SHP77 treated with DMSO at 0.1 percent for 48 hours (cell line): ENCODE data around the gene GABARAP.
"Not testable (repeated sequence)": the region's sequence is repeated elsewhere in the genome, so short reads cannot be mapped to it uniquely, and the experiment has no call there.

Source experiments
- DNase-seq: peaks from one replicate; lab custom pipeline; 2025; lab: John Stamatoyannopoulos, UW

The GABARAP gene

DNA sequence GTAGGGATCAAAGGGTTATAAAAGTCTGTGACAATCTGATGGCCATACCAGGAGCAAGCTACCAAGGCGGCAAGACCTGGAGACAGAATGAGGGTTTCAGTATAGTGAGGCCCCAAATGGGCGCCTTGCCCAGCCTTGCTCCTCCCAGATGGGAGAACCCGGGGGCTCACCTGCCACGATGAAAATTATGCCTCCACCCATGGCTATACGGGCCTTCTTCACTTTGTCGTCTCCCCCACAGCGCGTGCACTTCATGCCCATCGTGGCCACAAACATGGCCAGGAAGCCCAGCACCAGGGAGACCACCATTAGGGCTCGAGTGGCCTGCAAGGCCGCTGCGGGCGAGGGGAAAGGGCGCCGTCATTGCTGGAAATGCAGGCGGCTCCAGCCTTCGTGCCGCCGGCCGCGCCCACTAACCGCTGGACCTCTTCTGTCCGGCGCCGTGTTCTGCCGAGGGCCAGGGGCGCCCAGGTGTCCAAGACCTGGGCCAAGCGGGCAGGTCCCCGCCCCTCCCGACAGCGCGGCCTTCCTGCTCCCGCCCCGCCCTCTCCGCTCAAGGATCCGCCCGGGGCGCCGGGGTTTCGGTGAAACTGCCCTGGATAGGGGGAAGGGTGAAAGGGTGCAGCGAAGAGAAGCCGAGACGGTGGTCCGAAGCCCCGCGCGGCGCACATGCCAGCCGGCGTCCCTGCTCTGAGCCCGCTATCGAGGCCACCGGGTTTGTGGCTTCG is 18.6 kb upstream of the GABARAP start:
- DNase-seq = no peak

DNA sequence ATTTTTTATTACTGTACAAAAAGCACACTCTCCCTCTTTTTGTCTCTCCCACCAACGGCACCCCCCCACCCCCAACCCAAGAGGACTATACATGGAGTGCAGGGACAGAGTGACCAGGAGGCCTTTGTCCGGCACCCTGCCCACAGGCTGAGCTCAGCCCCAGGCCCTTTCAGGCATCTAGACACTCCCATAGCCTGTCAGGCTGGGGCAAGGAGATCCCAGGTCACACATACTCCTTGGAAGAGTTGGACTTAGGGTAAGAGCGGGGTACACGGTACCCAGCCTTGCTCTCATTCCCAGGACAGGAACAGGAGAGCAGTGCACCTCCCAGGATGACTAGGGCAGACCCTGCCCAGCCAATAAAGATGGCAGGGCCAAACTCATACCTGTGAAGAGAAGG is 17.9 kb upstream of the GABARAP start:
- no peak for DNase-seq

DNA sequence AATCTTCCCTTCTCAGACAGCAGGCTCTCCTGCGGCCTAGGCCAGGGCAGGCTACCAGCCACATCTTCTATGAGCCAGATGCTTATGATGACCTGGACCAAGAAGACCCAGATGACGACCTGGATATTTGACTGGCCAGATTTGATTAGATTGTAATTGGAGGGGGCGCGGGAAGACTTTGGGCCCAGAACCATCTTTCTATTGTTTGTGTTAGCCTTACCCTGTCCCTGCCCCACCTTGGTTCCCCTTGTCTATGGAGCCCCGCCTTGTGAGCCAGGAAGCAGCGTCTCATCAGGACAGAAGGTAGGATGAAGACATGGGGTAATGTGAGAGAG is 17.3 kb upstream of the GABARAP start:
- DNase-seq = no peak

DNA sequence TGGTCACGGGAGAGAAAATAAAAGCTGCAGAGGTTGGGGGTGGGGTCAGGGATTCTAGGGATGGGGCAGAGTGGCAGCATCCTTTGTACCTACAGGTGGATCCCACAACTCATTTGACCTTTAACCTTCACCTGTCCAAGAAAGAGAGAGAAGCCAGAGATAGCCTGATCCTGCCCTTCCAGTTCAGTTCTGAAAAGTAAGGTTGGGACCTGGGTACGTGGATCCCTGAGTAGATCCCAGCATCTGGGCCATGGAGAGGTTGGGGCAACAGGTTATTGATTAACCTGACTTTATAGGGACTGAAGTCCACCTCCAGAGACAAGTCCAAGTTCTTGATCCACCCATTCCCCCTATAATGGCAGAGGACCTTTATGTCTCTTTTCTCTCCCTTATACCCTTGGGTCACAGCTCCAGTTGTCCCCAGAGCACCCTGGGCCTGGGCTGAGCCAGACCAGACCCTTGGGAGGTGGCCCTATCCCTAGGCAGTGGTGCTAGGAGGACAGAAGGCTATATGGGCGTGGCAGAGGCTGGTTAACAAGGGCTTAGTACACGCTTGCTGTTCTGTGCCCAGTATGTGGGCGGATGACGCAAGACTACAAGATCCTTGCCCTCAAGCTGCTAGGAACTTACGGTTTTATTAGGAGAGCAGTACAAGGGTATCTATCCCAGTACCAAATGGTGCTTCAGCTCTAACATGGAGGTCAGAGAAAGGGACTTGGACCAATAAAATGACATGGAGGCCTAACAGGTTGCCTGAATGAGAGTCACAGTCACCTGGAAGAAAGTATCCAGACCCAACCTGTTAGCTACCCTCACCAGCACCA is 16.7 kb upstream of the GABARAP start:
- no peak for DNase-seq

DNA sequence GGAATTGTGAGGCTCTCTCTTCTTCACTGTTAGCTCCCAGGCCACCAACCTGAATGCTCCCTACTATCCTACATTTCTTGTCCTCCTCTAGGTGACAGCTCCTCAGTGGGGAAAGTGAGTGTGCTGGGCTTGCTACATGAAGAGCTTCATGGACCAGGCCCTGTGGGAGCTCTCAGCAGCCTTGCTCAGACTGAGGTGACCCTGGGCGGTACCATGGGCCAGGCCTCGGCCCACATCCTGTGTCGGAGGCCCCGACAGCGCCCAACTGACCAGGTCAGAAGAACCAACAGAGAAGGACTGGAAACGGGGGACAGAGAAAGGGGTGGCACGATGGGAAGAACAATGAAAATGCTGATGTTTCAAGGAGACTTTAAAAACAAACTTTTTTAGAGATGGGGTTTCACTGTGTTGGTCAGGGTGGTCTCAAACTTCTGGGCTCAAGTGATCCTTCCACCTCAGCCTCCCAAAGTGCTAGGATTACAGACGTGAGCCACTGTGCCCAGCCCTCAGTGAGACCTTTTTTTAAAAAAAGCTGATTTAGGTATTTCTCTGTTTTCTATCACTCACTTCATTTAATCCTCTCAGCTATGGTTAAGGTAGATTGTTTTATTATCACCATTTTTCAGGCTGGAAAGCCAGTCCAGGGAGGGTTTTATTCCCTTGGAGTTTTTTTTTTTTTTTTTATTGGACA is 14.7 kb upstream of the GABARAP start:
- DNase-seq = no peak

DNA sequence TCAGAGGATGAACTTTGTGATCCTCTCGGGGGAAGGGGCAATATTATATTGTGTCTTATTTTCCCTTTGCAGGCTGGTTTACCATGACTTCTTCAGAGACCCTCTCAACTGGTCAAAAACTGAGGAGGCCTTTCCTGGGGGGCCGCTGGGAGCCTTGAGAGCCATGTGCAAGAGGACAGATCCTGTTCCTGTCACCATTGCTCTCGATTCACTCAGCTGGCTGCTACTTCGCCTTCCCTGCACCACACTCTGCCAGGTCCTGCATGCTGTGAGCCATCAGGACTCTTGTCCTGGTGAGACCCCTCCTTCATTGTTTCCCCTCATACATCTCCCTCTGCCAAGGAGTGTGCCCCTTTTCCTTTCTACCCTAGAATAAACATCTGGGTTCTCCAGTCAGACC is 12.3 kb upstream of the GABARAP start:
- DNase-seq = no peak

DNA sequence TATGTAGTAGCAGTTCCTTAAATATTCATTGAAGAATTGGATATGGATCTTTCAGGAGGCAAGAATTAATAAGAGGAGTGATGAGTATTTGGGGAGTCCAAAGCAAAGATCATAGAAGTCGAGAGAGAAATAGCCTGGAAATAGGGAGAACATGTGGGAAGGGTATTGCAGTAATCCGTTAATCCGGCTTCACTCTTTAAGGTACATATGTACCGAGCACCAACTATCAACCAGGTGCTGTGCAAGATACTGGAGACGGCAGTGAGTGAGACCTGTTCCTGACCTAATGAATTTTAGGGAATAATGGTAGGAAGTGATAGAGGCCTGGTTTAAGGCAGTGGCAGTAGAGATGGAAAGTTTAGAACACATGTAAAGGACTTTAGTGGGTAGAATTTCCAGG is 10.8 kb upstream of the GABARAP start:
- no peak for DNase-seq

DNA sequence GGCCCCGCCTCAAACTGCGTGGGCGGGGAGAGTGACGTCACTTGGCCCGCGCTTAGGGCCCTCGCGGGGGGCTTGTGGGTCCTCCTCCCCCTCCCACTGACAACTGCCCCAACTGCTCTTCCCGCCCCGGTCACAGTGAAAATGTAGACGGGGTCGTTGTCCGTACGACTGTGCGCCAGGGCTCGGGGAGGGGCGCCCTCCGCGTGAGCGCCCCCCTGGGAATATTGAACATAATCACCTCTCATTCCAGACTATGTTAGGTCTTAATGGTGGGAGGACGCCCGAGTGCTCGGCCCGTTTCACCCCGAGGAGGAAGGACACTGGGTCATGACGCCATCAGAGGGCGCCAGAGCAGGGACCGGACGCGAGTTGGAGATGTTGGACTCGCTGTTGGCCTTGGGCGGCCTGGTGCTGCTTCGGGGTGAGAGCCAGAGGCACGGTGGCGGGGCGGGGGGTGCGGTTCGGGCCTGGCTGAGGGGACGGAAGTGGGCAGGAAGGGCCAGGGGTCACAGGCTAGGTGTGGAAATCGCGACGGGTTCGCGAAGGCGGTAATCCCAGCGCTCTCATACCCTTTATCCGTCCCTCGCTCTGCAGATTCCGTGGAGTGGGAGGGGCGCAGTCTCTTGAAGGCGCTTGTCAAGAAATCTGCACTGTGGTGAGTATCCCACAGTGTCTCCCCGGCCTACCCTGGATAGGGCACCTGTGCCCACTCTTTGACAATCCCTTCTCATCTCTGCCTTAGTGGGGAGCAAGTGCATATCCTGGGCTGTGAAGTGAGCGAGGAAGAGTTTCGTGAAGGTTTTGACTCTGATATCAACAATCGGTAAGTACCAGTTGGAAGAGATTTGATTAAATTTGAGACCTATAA is 10.2 kb upstream of the GABARAP start, which contains the start of gene ELP5:
Gene ELP5, plus strand, starts transcription at position 40 of the 868 bp plus-strand sequence. Its CDS starts 336 bp downstream, at position 376.
- DNase-seq = peak; percentile 95

DNA sequence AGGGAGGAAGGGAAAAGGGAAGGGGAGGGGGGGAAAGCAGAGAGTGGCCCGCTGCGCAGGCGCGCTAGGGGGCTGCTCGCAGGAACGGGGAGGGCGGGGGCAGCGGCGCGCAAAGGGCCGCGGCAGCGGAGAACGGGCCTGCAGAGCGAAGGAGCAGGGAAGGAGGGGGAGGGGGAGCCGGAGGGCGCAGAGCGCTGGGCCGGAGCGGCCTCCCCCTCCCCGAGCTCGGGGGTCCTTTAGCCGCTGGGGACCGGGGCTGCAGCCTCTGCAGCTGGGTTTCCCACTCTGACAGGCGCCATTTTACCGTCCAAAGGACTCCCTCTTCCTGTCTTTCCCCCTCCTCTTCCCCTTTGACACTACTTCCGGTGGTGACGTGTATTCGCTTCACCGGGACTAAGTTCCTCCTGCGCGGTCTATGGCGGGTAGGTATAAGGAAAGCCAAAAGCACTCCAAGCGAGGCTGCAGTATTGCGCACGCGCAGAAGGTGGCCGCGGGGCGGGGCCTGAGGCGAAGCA is 9.5 kb upstream of the GABARAP start, which contains the start of gene CTDNEP1:
Gene CTDNEP1, minus strand, starts transcription at position 74 of the 515 bp plus-strand sequence. CDS start 438 bp downstream, outside the sequence.
- peak; percentile 100 for DNase-seq

DNA sequence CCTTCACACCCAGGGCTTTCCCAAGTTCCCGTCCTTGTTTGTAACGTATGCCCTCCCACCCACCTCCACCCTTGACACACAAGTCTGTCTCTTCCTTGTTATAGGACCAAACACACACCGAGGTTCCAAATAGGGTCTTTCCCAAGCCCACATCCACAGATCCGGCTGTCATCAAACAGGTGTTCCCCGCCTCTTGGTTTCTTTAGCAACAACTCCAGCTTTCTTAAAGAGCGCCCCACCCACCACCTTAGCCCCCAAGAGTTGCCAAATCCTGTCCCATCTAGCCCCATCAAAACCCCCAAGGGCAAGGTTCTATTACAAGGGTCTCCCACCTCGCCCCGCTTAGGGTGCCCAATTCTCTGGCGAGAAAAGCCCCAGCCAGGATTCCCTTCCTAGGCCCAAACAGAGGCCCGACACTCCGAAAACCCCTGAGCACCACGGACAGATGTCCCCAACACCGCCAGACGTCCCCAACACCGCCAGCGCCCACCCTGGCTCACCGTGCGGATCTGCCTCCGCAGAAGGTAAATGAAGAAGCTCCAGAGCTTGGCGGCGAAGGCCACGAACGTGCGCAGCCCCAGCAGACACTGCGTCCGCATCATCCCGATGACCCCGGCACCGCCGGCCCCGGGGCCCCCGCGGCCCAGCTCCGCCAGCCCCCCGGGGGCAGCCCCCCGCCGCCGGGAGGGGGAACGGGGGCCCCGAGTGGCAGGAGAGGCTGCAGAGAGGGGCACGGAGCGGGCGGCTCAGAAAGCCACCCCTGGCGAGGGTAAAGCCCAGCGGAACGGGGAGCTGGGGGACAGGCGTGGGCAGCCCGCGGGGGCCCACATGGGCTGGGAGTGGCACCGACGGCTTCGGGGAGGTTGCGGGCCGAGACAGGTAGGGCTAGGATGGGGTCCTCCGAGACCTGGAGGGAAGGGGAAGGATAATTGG is 8.7 kb upstream of the GABARAP start:
- no peak for DNase-seq

DNA sequence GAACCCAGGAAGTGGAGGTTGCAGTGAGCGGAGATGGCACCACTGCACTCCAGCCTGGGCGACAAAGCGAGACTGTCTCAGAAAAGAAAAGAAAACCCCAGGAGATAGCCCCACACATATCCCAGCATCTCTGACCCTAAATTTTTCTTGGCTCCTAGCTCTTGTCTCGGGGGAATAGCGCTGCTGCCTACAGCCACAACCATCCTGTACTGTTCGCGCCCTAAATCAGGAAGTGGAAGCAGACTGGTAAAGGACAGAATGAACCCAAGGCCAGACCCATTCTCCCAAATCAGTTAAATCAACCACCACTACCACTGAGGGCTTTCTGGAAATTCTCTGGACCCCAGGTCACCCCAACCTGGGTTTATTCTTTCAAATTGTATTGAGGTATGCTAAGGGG is 7.6 kb upstream of the GABARAP start:
- DNase-seq = no peak

DNA sequence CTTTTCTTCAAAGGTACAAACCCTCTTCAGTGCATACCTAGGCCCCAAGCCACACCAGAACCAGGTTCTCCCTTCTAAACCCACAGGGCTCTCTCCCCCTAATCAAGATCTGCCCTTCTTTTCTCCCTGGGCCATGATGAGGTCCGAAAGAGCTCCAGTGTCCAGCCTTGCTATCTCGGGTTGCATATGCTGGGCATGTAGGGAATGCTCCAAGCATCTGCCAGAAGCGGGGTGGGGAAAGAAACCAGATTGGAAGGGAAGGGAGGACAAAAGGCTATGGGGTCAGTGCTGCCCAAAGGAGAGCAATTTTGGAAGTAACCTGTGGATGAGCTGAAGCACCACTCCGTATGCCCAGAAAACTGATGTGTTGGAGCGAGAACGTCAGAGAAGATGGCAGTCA is 7.0 kb upstream of the GABARAP start:
- no peak for DNase-seq

DNA sequence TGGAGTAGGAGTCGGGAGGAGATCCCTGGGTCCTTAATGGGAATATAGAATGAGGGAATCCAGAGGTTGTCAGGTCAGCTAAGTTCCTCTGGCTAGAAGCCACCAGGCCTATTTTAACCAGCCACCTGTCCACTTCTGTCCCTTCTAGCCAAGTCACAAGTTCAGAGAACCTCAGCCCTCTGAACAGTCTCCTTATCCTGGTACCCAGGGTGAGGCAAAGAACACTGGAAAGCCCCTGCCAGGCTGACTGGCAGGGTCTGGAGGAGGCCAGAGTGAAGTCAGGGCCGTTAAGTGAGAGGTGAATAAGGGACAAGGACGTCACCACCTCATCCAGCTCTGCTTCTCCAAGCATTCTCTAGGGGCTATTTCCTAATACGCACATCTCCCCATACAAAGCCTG is 6.5 kb upstream of the GABARAP start:
- no peak for DNase-seq

DNA sequence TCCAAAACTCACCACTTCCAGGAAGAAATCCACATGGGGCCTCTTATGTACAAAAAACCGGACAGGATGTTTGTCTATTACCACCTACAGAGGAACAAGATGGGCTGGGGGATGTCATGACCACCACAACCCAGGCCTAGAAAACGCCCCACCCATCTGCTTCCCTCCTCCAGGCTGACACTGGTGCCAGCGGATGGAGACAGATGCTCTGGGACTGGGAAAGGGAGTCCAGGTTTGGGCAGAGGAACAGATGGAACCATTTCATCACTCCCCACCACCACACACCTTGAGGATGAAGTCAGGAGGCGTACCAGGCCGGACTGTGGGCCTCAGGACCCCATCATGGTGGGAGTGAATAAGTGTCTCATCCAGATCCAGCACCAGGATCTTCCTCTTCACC is 4.5 kb upstream of the GABARAP start:
- no peak for DNase-seq

DNA sequence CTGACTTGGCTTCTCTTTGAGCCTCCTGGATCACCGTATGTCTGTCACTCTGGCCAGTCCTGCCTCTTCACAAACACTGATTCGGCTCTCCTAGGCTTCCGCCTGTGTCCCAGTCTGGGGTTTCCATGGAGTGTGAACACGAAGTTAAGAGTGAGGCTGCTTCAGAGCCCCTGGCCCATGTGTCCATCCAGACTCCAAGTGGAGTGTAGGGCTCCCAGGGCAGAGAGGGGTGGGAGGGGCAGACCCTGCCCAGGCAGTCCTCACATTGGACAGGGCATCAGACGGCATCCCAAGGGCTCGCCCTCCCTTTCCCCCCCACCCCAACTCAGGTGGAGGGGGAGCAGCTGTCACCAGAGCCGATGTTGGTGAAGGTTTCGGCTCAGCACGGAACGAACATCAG is 1.6 kb upstream of the GABARAP start:
- not testable (repeated sequence) for DNase-seq

DNA sequence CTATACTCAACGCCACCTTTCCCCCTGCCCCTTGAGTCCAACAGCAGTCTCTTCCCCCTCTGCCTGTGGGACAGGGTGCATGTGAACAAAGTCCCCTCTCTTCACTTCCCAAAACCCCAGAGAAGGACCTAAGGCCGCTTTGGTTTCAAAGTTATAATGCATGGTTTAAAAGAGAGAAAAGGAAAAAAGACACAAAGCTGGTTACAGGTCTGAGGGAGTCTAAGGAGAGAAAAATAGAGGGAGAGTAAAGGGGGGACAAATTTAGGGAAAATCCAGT is 1.1 kb upstream of the GABARAP start:
- no peak for DNase-seq

DNA sequence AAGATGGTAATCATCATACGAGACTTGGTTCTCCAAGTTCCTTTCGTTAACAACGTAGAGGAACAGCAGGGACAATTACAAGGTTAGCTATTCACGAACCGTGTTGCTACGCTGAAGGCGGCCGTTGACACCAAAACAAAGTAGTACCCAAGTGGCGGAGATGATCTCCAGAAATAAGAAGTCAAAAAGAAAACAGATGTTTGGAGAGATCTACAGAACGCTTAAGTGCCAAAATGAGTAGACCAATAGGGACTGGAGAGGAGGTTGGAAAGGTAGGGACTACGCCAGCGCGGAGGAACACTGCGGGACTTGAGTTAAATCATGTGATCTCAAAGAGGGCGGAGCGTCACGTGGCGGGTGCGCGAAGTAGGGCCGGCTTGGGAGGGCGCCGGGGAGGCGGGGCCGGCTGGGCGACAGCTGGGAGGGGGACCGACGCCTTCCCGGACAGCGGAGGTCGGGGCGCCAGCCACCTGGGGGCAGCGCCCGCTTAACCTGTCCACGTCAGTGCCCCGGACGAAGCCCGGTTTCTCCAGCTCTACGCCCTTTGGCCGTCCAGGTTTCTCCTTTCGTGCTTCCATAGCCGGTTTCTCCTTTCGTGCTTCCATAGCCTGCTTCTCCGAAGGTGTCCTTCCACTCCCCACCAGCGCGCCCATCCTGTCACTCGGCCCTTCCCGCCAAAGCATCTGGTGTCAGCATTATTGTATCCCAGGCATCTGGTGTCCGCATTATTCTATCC is 636 bp upstream of the GABARAP start:
- peak; percentile 91 for DNase-seq

DNA sequence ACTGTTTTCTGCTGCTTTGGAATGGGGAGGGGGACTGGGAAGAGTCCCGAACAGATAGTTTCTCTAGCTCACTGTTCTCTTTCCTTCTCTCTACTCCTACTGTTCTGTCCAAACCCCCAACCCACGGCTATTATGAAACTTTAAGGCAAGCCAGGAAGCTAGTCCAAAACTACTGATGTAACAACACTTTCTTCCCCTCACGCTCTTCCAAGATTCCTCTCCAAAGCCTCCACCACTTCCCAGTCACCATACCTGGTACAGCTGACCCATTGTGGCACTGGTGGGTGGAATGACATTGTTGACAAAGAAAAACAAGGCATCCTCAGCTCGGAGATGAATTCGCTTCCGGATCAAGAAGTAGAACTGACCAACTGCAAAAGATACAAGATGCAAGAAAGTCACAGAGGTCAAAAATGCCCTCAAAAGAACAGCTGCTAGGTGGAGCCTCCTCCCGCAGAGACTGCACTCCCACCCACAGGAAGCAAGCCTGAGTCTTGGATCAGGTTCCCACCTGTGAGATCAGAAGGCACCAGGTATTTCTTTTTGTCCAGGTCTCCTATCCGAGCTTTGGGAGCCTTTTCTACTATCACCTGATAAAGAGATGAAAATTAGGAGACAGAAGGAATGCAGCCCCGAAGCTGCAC is 1.0 kb downstream of the GABARAP start:
- DNase-seq = no peak

DNA sequence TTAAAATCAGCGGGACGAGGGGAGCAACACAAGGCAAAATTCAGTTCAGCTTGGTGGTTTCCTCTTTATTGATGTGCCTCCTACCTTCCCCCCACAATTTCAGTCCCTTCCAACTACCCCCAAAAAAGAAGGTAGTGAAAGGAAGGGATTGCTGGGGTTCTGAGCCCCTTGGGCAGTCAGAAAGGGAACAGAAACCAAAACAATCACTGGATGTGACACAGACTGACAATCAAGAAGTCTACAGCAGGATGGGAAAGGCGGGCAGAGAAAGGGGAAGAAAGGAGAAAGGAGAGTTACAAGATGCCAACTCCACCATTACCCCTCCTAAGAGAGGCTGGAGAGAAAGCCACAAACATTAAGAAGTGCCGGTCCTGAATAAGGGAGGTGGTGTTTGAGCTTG is 1.9 kb downstream of the GABARAP start:
- no peak for DNase-seq
